Uterus (tissue), 2 donors: ENCODE data around the gene PHIP.

Experiments used
- CTCF ChIP-seq, 4 experiments: fragments of 200-600 bp in 2 of 4; fragments of 450-650 bp in 2 of 4; sonication (generic) in 2 of 4; IDR thresholded peaks; one replicate each; pipeline ENCODE4 v1.5.1; 2016 to 2019; ENCODE audit warnings: antibody characterized with exemption in 4 of 4, mild to moderate bottlenecking in 2 of 4, moderate library complexity in 1 of 4
- POLR2A ChIP-seq, 2 donors: fragments of 450-650 bp; IDR thresholded peaks; one replicate each; pipeline ENCODE4 v1.6.1; 2016; ENCODE audit warnings: antibody characterized with exemption in 2 of 2, mild to moderate bottlenecking in 1 of 2, moderate library complexity in 1 of 2

- no peak for TF ChIP-seq CTCF (IDR thresholded peaks at IDR 0.05)
- TF ChIP-seq POLR2A (IDR thresholded peaks at IDR 0.05), result no peak
Measured at GRCh38 chr6:79111549-79111948, 33.5 kb upstream of the PHIP start.
